ENCODE measurements around the gene PDZD2.
"Not testable (repeated sequence)": the region's sequence is repeated elsewhere in the genome, so short reads cannot be mapped to it uniquely, and the experiment has no call there.

The PDZD2 gene

DNA sequence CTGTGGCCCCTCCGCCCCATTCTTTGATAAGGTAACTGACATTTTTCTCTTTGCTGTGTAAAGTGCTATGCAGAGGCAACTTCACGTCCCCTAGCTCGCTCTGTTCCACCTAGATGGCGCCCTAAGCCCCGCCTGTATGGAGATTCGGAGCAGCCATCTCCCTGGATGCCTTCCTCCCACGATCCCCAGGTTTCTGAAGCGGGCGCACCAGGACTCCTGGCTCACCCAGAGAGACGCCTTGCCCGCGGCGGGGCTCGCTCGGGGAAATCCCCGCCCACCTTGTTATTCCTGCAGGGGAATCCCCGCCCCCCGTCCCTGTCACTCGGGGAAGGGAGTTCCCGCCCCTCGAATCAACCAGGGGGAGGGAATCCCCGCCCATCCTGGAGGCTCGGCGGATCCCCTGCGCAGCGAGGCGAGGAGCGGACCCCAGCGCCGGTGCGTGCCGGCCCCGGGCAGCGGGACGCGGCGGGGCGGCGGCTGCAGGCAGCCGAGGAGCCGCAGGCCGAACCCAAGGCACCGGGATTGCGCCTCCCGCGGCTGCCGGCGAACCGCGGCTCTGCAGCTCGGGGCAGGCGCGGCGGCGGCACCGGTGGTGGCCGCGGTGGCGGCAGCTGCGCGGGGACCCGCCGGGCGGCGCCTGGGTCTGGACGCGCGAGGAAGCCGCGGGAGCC is at the start of gene PDZD2:
Gene PDZD2 (plus strand): TSS at position 384 of the 671 bp plus-strand sequence.
- DNase-seq (ENCODE audit: low spot score): peak; percentile 3

DNA sequence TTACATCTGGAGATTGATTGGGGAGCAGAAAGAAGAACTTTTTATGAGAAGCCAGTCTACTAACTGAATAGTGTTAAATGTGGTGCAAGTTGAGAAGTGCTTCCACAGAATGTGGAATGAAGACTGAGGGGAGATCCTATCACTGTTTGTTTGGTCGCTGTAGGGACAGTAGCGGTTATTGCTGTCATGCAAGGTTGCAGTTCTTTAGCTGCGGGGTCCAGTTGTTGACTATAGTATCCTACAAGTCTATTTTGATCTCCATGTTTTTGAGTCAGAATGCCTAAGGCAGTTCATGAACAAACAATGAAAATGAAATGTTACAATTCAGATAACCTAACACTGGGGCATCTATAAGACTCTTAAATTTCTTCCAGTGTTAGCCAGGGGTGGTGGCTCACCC is 45.3 kb upstream of the PDZD2 start:
- no peak for DNase-seq (ENCODE audit: low spot score)

GRCh38 chr5:31596354-31596753 is 42.6 kb upstream of the PDZD2 start:
- no peak for DNase-seq (ENCODE audit: low spot score)

- DNase-seq (ENCODE audit: low spot score): no peak
These were observed 40.0 kb upstream of the PDZD2 start for GRCh38 chr5:31598640-31599611.

GRCh38 chr5:31602305-31602704 is 36.6 kb upstream of the PDZD2 start:
- not testable (repeated sequence) for DNase-seq (ENCODE audit: low spot score)

DNA sequence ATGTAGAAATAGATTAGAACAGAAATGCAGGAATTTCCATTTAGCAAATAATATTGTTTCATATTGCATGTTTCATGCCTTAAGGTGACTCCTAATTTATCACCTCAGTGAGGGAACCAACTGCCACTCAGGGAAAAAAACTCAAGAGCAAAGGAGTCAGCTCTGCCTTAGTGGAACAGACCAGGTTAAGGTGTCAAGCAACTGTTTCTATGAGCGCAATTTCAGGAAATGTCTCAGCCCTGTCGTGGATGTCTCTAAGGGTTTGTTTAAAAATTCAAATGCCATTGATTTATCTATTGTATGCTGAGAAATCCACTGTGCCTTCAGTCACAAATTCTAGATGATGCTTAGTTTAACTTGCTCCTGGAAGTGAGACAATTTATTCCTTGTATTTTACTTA is 34.7 kb upstream of the PDZD2 start:
- DNase-seq (ENCODE audit: low spot score): no peak

- no peak for DNase-seq (ENCODE audit: low spot score)
These were observed 34.3 kb upstream of the PDZD2 start for GRCh38 chr5:31604644-31605043.

DNA sequence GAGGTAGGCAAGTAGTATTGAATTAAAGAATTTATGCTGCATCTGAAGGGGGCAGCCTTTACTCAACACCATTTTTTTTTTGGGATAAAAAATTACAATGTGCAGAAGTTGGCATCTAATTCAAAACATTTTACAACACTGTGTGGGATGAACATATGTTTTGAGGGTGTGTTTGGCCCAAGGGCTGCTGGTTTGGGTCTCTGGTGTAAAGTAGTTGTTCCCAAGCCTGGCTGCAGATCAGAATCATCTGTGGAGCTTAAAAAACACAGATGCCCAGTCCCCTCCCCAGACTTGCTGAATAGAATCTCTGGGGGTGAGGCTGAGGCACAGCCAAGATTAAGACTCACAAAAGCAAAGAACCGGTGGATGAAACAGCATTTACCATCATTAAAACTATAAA is 33.0 kb upstream of the PDZD2 start:
- no peak for DNase-seq (ENCODE audit: low spot score)

DNA sequence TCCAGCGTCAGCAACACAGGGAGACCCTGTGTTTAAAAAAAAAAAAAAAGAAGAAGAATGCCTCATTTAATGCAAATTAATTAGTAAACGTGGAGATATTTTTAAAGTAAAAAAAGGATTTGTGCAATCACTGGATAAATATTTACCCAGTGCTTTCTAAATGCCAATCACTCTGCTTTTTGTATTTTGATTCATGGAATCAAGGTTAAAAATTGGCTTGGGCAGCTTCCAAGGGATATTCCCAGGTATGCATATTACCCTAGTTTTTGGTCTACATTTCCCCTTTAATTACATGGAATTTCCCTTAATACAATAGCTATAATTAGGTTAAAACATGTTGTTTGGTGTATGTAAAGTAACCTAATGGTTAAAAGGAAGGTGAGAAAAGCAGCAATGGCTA is 31.4 kb upstream of the PDZD2 start:
- no peak for DNase-seq (ENCODE audit: low spot score)

GRCh38 chr5:31611002-31611401 is 27.9 kb upstream of the PDZD2 start:
- DNase-seq (ENCODE audit: low spot score): no peak

DNA sequence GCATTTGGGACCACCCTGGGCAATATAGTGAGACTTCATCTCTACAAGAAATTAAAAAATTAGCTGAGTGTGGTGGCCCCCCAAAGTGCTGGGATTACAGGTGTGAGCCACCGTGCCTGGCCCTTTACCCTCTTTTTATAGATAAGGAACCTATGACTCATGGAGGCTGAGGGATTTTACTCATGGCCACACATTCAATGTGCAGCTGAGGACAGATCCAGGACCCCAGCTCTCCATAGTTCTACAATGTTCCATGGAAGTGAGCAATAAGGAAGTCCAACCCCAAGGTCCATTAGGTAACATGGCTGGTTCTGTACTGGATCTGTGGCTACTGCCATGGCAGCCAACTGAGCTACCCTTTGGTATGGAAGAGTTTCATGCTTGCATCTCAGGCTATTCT is 25.3 kb upstream of the PDZD2 start:
- DNase-seq (ENCODE audit: low spot score): no peak

GRCh38 chr5:31614151-31615020 is 24.5 kb upstream of the PDZD2 start:
- DNase-seq (ENCODE audit: low spot score): no peak

DNA sequence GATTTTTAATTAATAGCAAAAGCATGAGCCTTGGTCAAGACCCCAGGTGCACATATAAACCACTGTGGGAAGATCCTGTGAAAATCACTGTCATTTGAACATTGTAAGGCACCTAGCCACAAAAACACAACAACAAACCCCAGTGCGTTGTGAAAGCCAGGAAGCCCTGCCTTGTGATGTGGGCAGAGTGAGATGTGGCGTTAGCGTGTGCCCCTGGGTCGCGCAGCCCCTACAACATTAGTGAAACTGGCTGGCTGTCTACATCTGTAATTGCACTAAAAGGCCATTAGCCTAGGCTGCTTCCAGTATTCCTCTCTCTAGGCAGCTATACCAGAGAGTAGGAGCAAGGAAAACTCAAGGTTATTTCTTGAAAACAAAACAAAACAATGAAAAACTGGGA is 21.1 kb upstream of the PDZD2 start:
- DNase-seq (ENCODE audit: low spot score): no peak

- DNase-seq (ENCODE audit: low spot score): no peak
These were observed 18.9 kb upstream of the PDZD2 start for GRCh38 chr5:31620026-31620425.

DNA sequence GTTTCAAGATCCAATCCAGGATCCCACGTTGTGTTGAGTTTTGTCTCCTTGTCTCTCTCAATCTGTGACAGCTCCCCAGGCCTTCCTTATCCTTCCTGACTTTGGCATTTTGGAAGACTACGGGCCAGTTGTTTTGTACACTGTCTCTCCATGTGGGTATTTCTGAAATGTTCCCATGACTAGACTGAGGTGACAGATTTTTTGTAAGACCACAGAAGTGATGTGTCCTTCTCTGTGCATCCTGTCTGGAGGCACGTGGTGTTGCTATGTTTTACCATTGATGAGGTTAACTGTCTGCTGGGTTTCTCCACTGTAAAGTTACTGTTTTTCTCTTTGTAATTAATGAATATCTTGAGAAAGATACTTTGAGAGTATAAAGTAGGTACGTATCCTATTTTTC is 15.7 kb upstream of the PDZD2 start:
- DNase-seq (ENCODE audit: low spot score): no peak

- no peak for DNase-seq (ENCODE audit: low spot score)
These were observed 13.5 kb upstream of the PDZD2 start for GRCh38 chr5:31625394-31625793.

DNA sequence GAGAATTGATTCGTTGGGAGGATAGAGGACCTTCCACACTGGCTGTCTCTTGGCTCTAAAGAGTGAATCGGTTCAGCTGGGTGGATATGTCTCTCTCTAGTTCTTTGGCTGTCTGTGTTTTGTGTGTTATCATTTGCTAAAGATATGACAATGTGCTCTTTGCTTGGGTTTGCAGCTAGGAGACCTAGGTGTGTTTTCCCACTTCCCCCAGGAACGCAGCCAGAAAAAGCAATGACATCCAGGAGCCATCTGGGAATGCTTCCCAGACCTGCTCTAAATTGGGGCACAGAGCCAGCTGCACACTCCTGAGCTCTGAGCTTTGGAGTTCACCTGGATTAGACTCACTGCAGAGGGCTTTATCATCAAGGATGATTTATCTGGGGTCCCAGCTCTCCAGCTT is 12.8 kb upstream of the PDZD2 start:
- no peak for DNase-seq (ENCODE audit: low spot score)

DNA sequence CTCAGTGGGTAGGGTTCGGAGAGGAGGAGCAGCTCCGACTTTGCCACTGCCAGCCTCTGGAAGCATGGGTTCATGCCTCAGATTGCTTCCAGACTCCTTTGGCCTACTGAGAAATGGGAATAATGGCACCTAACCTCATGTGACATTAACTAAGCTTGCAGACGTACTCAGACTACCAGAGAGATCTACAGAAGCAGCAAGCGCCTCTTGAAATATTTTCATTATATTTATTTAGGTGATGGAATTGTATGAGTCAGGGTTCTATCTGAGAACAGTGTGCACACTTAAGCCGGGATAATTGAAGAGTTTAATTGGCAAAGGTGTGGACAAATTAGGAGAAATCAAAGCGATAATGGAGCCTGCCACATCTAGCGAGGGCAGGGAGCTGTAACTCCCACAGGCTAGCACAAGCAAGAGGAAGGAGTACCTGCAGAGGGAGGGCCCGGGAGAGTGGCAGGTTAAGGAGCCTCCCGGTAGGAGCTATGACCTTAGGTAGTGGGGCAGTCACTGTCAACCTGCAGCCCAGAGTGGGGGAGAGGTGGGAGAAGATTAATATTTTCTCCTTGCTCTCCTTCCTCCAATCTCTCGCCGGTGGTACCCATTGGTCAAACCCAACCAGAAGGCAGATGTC is 12.2 kb upstream of the PDZD2 start:
- DNase-seq (ENCODE audit: low spot score): no peak

GRCh38 chr5:31630931-31631330 is 8.0 kb upstream of the PDZD2 start:
- DNase-seq (ENCODE audit: low spot score): no peak

GRCh38 chr5:31632460-31632859 is 6.5 kb upstream of the PDZD2 start:
- no peak for DNase-seq (ENCODE audit: low spot score)

DNA sequence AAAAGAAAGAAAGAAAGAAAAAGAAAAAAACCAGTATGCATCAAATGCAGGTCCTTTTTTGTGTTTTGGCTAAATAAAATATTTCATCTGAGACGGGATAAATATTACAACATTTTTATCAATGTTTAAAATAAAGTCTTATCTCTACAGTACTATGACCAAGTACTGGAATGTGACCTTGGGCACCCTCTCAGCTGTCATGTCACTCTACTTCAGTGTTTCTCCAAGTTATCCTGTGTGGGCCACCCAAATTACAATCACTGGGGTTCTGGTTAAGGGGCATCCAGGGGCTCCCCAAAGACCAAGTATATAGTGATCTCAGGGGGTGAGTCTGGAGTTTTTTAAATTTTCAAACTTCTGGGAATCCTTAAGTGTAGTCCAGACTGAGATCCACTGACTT is 3.5 kb upstream of the PDZD2 start:
- DNase-seq (ENCODE audit: low spot score): no peak

DNA sequence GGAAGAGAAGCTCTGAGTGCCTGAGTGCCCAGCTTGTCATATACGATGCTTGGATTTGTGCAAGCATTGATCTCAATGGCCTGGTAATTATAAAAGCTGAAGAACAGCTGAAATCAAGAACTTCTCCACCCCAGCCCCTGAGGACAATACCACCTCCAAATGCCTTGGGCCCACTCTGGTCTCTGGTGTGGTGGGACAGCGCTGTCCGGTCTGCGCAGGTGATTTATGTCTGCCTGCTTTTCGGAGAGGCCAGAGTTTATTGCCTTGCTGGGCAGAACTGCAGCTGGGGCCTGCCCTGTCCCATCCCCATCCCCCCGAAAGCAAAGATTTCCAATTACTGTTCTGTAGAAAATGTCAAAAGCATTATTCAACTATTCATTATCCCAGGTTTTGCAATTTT is 1.1 kb upstream of the PDZD2 start:
- DNase-seq (ENCODE audit: low spot score): no peak

All from COLO829 (cell line).